GM03348 (cell line): ENCODE results near the gene LSP1.
"Not testable (repeated sequence)": the region's sequence is repeated elsewhere in the genome, so short reads cannot be mapped to it uniquely, and the experiment has no call there.

ENCODE experiments used
- DNase-seq: peaks from one replicate; pipeline ENCODE4 v3.0.0; 2012; ENCODE audit warnings: low spot score

The LSP1 gene

GRCh38 chr11:1852877-1853276, at the start of gene LSP1:
Gene LSP1 (plus strand): TSS chr11:1853084. CDS start chr11:1853145, 61 bp downstream.
- DNase-seq = no peak

GRCh38 chr11:1803246-1803645, 49.6 kb upstream of the LSP1 start:
- no peak for DNase-seq

DNA sequence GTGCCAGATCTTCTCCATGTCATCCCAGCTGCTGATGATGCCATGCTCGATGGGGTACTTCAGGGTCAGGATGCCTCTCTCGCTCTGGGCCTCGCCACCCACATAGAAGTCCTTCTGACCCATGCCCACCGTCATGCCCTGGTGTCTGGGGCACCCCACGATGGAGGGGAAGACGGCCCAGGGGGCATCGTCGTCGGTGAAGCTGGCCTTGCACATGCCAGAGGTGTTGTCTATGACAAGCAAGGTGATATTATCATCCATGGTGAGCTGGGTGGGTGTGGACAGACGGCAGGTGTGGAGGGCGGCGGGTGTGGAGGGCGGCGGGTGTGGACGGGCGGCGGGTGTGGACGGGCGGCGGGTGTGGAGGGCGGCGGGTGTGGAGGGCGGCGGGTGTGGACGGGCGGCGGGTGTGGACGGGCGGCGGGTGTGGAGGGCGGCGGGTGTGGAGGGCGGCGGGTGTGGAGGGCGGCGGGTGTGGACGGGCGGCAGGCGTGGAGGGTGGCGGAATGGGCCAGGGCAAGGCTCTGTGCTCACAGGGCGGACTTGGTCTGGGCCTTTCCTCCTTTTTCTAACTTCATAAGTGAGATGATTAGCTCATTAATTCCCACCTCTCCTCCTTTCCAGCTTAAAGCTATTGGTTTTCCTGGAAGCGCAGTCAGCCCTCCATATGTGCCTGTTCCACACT, 48.9 kb upstream of the LSP1 start:
- not testable (repeated sequence) for DNase-seq

- no peak for DNase-seq
These were observed 47.4 kb upstream of the LSP1 start for GRCh38 chr11:1805525-1805924.

GRCh38 chr11:1807264-1807995, 45.5 kb upstream of the LSP1 start:
- DNase-seq = no peak

DNA sequence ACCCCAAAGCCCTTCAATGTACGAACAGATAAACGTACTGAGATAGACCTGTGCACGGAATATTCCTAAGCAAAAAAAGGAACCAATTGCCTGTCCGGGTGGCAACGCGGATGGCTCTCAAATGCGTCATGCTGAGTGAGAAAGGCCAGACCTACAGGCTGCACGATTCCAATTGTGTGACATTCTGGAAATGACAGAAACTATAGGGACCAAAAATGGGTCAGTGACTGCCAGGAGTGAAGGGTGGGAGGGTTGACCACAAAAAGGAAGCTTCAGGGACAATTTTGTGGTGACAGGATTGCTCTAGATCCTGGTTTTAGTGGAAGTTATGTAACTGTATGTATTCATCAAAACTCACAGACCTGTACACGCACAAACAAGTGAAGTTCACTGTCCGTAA, 42.1 kb upstream of the LSP1 start:
- DNase-seq = no peak

DNA sequence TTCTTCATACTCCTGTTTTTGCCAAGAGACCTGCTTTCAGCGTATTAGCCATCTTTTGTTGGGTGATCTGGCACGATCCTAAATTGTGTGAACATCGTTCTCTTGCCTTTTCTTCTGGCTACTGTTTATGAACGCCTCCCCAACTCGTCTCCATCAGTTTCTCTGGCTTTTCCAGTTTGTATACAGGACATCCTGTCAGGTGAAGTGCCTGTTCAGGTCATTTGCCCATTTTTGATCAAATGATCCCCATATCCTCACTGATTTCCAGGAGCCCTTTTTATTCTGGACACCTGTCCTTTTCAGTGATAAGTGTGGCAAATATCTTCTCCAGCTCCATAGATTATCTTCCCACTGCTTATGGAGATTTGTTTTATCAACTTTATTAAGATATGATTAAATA, 40.6 kb upstream of the LSP1 start:
- no peak for DNase-seq

GRCh38 chr11:1812801-1813200, 40.1 kb upstream of the LSP1 start:
- no peak for DNase-seq

GRCh38 chr11:1813356-1813755, 39.5 kb upstream of the LSP1 start:
- not testable (repeated sequence) for DNase-seq

GRCh38 chr11:1814691-1815090, 38.2 kb upstream of the LSP1 start:
- DNase-seq = no peak

DNA sequence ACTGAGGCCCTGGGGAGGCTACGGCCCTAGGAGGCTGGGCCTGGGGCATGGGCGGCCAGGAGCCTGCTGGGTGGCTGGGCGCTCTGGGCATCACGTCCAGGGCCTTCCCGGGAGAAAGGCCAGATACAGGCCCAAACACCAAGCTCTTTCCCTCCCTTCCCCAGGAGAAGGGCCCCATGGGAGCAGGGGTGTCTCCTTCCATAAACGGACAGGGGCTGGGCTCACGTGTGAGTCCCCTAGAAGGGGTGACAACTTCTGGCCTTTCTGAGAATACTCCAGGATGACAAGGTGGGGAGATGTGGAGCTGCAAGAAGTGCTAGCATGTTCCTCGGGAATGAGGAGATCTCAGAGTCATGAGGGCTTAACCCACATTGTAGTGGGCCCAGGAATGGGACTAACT, 37.6 kb upstream of the LSP1 start:
- DNase-seq = no peak

DNA sequence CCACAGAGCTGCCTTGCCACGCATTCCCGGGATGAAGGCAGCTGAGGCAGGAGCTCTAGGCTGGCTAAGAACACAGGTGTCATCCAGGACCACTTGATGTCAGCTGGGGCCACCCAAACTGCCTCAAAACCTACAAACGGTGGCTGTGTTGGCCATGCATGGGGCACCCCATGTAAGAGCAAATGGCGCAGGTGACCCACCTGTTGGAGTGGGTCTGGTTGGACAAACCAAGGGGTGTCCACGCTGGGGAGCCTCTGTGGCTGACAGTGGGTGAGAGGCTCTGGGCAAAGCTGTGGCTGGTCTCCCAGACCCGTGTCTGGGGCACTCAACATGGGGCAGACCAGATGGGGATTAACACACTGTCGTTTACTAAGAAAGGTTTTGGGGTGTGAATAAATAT, 37.1 kb upstream of the LSP1 start:
- DNase-seq = no peak

DNA sequence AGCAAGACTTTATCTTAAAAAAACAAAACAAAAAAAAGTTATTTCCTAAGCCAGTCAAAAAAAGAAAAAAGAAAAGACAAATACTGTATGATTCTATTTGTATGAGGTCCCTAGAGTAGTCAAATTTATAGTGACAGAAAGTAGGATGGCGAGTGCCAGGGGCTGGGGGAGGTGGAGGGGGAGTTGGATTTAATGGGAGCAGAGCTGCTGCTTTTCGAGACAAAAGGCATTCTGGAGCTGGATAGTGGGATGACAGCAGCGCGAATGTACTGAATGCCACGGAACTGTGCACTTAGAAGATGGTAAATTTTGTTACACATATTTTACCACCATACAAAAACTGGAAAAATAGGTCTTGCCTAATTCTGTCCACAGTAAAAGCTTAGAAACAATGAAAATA, 35.9 kb upstream of the LSP1 start:
- no peak for DNase-seq

GRCh38 chr11:1817511-1817910, 35.4 kb upstream of the LSP1 start:
- DNase-seq = no peak

GRCh38 chr11:1819074-1819473, 33.8 kb upstream of the LSP1 start:
- DNase-seq = no peak

GRCh38 chr11:1820463-1821325, 32.2 kb upstream of the LSP1 start:
- DNase-seq = peak; percentile 71

DNA sequence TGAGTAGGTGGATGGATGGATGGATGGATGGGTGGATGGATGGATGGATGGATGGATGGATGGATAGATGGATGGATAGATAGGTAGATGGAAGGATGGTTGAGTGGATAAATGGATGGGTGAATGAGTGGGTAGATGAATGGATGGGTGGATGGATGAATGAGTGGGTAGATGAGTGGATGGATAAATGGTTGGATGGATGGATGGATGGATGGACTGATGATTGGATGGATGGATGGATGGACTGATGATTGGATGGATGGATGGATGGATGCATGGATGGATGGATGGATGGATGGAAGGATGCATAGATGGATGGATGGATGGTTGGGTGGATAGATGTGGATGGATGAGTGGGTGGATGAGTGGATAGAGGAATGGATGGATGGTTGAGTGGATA, 31.3 kb upstream of the LSP1 start:
- DNase-seq = no peak

DNA sequence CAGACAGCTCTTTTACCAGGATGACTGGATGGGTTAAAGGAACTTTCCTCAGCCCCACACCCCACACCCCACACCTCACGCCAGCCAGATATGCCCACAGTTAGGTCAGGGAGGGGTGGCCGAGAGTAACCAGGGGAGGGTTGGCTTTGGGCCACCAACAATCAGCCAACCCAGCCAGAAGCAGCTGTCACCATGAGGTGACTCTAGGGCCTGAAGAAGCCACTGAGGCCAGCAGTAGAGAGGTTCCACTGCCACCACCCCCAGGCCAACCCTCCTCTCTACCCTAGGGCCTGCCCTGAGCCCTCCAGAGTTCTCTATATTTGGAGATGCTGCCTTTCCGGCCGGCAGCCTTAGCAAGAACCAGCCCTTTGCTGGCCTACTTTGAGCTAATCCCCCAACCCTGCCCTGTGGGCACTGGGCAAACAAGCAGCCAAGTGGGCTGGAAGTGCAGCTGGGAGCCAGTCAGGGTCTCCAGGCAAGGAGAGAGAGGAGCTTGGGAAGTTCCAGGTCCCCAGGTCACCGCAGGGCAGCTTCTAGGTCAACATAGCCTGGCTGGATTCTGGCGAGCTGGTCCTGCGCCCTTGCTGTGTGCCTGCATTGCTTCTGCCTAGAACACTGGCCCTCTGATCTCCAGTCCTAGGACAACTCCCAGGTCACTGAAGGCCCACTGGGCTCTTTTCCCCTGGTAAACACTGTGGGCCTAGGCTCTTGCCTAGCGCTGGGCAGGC, 30.1 kb upstream of the LSP1 start:
- peak; percentile 2 for DNase-seq

- DNase-seq = no peak
These were observed 29.3 kb upstream of the LSP1 start for GRCh38 chr11:1823376-1824220.

DNA sequence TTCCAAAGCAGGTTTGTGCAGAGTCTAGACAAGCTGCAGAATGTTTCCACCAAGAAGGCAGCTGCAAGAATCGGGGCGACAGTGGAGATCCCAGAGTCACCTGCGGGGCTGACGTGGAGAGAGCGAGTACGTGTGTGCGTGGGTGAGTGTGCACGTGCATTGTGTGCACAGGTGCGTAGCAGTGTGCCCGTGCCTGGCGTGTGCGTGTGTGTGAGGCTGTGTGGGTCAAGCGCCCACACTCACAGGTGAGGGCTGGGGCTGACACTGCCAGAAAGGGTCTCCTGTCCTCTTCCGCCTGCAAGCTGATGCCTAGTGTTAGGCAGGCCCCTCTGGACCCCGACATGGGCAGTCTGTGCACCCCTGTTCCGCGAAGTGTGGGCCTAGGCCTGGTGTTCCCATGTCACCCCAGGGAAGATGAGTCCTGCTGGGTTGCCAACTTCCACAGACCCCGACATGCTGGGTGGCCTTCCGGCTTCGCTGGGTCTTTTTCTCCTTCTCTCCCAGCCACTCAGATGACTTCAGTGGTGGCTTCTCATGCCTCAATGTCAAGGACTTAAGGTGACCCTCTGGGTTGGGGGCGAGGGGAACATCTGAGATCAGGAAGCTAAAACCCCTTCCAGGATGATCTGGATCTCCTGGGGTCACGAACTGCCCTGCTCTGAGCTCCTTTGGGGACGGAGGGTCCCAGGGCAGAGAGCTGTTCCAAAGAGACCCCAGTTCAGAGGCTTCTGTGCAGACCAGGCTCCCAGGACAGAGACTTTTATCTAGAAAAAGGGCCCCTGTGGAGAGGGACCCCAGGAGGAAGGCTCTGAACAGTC, 28.5 kb upstream of the LSP1 start:
- DNase-seq = no peak
